GM18508 (cell line): ENCODE measurements around the gene KCNK18.
"Not testable (repeated sequence)": the region's sequence is repeated elsewhere in the genome, so short reads cannot be mapped to it uniquely, and the experiment has no call there.

Experiments used
- ATAC-seq: cut with Tn5 transposase; IDR thresholded peaks from one replicate; pipeline ENCODE4 v1.9.1; 2021; ENCODE audit warnings: moderate number of reproducible peaks; ENCODE audit not compliant: insufficient read depth, unreplicated experiment

KCNK18 gene

GRCh38 chr10:117217196-117217761 is 20.0 kb downstream of the KCNK18 start:
- ATAC-seq: no peak

GRCh38 chr10:117218654-117219053 is 21.4 kb downstream of the KCNK18 start:
- ATAC-seq: no peak

- ATAC-seq: no peak
Measured at GRCh38 chr10:117221156-117221711, 23.9 kb downstream of the KCNK18 start.

GRCh38 chr10:117222552-117222951 is 25.3 kb downstream of the KCNK18 start:
- no peak for ATAC-seq

- no peak for ATAC-seq
Measured at GRCh38 chr10:117222976-117223692, 25.8 kb downstream of the KCNK18 start.

GRCh38 chr10:117223693-117224430 is 26.6 kb downstream of the KCNK18 start:
- no peak for ATAC-seq

- ATAC-seq: no peak
Measured at GRCh38 chr10:117224881-117225280, 27.6 kb downstream of the KCNK18 start.

GRCh38 chr10:117226813-117227451 is 29.6 kb downstream of the KCNK18 start:
- no peak for ATAC-seq

GRCh38 chr10:117228210-117228609 is 30.9 kb downstream of the KCNK18 start:
- no peak for ATAC-seq

GRCh38 chr10:117230107-117230506 is 32.8 kb downstream of the KCNK18 start:
- not testable (repeated sequence) for ATAC-seq

- ATAC-seq: no peak
Measured at GRCh38 chr10:117237401-117237991, 40.2 kb downstream of the KCNK18 start.

GRCh38 chr10:117239051-117239450 is 41.8 kb downstream of the KCNK18 start:
- no peak for ATAC-seq

- no peak for ATAC-seq
Measured at GRCh38 chr10:117239721-117240620, 42.7 kb downstream of the KCNK18 start.

- no peak for ATAC-seq
Measured at GRCh38 chr10:117240621-117241529, 43.6 kb downstream of the KCNK18 start, which contains the start of gene SLC18A2. TSS of gene SLC18A2 (plus strand) at chr10:117241114. CDS start at chr10:117241694, 580 bp downstream.

GRCh38 chr10:117241541-117242462 is 44.5 kb downstream of the KCNK18 start:
- ATAC-seq: no peak

GRCh38 chr10:117242463-117242832 is 45.2 kb downstream of the KCNK18 start:
- no peak for ATAC-seq

- ATAC-seq: no peak
Measured at GRCh38 chr10:117246997-117247671, 49.8 kb downstream of the KCNK18 start.
